ENCODE measurements around the gene DPF3.

The DPF3 gene

DNA sequence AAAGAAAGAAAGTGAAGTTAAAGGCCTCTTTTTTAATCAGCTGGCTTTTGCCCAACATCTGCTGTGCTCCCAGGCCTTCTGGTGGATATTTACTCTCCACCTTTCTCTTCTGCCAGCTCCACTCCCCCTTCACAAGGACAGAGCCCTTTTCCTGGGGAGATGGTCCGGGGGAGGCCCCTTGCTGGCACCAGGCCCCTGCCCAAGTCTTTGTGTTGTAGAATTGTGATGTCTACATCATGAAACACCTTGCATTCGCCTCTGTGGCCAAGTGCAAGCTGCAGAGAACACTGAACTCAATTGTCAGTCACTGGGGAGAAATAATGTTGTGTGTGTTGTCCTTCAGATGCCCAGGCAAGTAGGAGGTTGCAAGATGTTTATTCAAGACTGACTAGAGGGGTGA is 150.3 kb downstream of the DPF3 start:
- H3K4me2 ChIP-seq (ENCODE audit: low read depth, low read length) = no peak overlapping the region
- DNase-seq = no peak
- no peak overlapping the region for H2AFZ ChIP-seq (ENCODE audit: low read length)
- H3K9me2 ChIP-seq (replicated peaks; ENCODE audit: insufficient read depth, low read length) = no peaks in the 10 kb centered on the region
- no peaks in the 10 kb centered on the region for H3K27me3 ChIP-seq (replicated peaks; ENCODE audit: insufficient read depth, low read length)
- H3F3A ChIP-seq (ENCODE audit: insufficient read depth, low read length) = no peaks in the 10 kb centered on the region
- H3K4me1 ChIP-seq (ENCODE audit: low read length) = no peaks in the 10 kb centered on the region
- no peaks in the 10 kb centered on the region for H4K20me1 ChIP-seq (ENCODE audit: insufficient read depth, low read length)
- TF ChIP-seq, protein P1, sequence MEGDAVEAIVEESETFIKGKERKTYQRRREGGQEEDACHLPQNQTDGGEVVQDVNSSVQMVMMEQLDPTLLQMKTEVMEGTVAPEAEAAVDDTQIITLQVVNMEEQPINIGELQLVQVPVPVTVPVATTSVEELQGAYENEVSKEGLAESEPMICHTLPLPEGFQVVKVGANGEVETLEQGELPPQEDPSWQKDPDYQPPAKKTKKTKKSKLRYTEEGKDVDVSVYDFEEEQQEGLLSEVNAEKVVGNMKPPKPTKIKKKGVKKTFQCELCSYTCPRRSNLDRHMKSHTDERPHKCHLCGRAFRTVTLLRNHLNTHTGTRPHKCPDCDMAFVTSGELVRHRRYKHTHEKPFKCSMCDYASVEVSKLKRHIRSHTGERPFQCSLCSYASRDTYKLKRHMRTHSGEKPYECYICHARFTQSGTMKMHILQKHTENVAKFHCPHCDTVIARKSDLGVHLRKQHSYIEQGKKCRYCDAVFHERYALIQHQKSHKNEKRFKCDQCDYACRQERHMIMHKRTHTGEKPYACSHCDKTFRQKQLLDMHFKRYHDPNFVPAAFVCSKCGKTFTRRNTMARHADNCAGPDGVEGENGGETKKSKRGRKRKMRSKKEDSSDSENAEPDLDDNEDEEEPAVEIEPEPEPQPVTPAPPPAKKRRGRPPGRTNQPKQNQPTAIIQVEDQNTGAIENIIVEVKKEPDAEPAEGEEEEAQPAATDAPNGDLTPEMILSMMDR (IDR thresholded peaks at IDR 0.05; ENCODE audit: low read length) = no peak
- no peak for TF ChIP-seq EZH2 (optimal IDR thresholded peaks at IDR 0.05; ENCODE audit: low read depth, low read length)
- no peak for TF ChIP-seq EZH2phosphoT487 (IDR thresholded peaks at IDR 0.05; ENCODE audit: low read length)
- no peaks in the 10 kb centered on the region for H3K9me3 ChIP-seq (replicated peaks; ENCODE audit: insufficient read depth, low read length)
- no peak overlapping the region for H3K4me3 ChIP-seq (ENCODE audit: low read length)
- no peaks in the 10 kb centered on the region for H3K79me2 ChIP-seq (ENCODE audit: low read length)
- no peak overlapping the region for H3K9ac ChIP-seq (ENCODE audit: low read length)
- no peak overlapping the region for H3K27ac ChIP-seq (ENCODE audit: low read length)
- no peaks in the 10 kb centered on the region for H3K36me3 ChIP-seq (replicated peaks; ENCODE audit: insufficient read depth, low read length)

DNA sequence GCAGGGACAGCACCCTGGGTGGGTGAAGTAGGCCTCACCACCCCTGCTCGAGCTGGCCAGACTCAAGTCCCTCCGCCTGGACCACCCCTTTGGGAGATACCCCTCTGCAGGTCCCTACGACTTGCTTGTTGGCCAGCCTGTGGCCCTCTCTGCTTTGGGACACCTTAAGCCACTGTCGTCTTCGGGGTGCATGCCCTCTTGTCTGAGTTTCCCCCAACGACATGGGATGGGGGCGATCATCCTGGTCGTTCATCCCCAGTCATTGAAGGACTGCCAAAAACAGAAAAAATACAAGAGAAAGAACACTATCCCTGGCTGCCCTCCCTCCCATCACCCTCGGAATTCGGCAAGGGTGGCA is 151.1 kb downstream of the DPF3 start:
- Histone ChIP-seq H2AFZ (ENCODE audit: low read length) (no peak overlapping the region), H3F3A (ENCODE audit: insufficient read depth, low read length) (no peaks in the 10 kb centered on the region), H3K9me2 (replicated peaks; ENCODE audit: insufficient read depth, low read length) (no peaks in the 10 kb centered on the region), H4K20me1 (ENCODE audit: insufficient read depth, low read length) (no peaks in the 10 kb centered on the region), H3K9me3 (replicated peaks; ENCODE audit: insufficient read depth, low read length) (no peaks in the 10 kb centered on the region), H3K4me3 (ENCODE audit: low read length) (no peak overlapping the region), H3K79me2 (ENCODE audit: low read length) (no peaks in the 10 kb centered on the region), H3K4me1 (ENCODE audit: low read length) (no peaks in the 10 kb centered on the region), H3K9ac (ENCODE audit: low read length) (no peak overlapping the region), H3K27me3 (replicated peaks; ENCODE audit: insufficient read depth, low read length) (no peaks in the 10 kb centered on the region), H3K27ac (ENCODE audit: low read length) (no peak overlapping the region), H3K36me3 (replicated peaks; ENCODE audit: insufficient read depth, low read length) (no peaks in the 10 kb centered on the region), H3K4me2 (ENCODE audit: low read depth, low read length) (no peak overlapping the region)
- DNase-seq = no peak
- TF ChIP-seq, protein P1 (IDR thresholded peaks at IDR 0.05; ENCODE audit: low read length) = no peak
- no peak for TF ChIP-seq EZH2phosphoT487 (IDR thresholded peaks at IDR 0.05; ENCODE audit: low read length)
- TF ChIP-seq EZH2 (optimal IDR thresholded peaks at IDR 0.05; ENCODE audit: low read depth, low read length) = no peak

DNA sequence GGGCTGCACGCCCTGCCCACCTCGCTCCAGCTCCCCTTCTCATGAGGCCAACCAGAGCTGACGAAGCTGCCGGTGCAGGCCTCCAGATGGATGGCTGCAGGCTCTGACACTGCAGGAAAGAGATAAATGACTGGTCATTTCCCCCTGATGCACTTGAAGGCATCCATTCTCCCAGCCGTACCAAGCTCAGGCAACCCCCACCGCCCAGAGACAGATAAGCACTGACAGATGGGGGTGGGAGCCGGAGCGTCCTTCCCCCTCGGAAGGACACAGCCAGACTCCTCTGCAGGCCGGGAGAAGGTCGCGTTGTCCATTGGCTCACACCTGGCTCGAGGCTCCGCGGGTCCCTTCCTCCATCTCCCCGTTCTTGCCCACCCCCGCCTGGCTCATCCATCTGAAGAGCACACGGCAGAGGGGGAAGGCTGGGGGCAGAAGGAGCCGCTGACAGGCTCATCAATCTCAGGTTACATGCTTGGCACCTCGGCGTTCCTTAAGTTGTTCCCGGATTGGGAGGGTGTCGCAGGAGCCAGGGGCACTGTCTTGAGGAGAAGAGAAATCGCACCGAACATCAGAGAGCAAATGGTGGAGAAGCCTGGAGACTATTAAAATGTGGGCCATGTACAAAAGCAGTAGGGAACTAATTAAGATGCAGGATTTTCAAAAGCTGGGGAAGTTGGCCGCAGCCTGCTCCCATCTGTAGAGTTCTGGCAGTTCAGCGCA is 151.6 kb downstream of the DPF3 start:
- Histone ChIP-seq H3K4me2 (ENCODE audit: low read depth, low read length) (no peak overlapping the region), H3K9ac (ENCODE audit: low read length) (no peak overlapping the region), H3K27ac (ENCODE audit: low read length) (no peak overlapping the region), H3K4me1 (ENCODE audit: low read length) (no peaks in the 10 kb centered on the region), H2AFZ (ENCODE audit: low read length) (no peak overlapping the region), H3K9me2 (replicated peaks; ENCODE audit: insufficient read depth, low read length) (no peaks in the 10 kb centered on the region), H3F3A (ENCODE audit: insufficient read depth, low read length) (no peaks in the 10 kb centered on the region), H3K27me3 (replicated peaks; ENCODE audit: insufficient read depth, low read length) (no peaks in the 10 kb centered on the region), H3K4me3 (ENCODE audit: low read length) (no peak overlapping the region), H3K36me3 (replicated peaks; ENCODE audit: insufficient read depth, low read length) (no peaks in the 10 kb centered on the region), H4K20me1 (ENCODE audit: insufficient read depth, low read length) (no peaks in the 10 kb centered on the region), H3K79me2 (ENCODE audit: low read length) (no peaks in the 10 kb centered on the region), H3K9me3 (replicated peaks; ENCODE audit: insufficient read depth, low read length) (no peaks in the 10 kb centered on the region)
- TF ChIP-seq, protein P1 (IDR thresholded peaks at IDR 0.05; ENCODE audit: low read length) = no peak
- no peak for TF ChIP-seq EZH2phosphoT487 (IDR thresholded peaks at IDR 0.05; ENCODE audit: low read length)
- no peak for TF ChIP-seq EZH2 (optimal IDR thresholded peaks at IDR 0.05; ENCODE audit: low read depth, low read length)
- no peak for DNase-seq
